LNCAP (cell line): Measurements from ENCODE around the gene TNS2.

Experiments used
- CTCF ChIP-seq: fragments of 450-650 bp; IDR thresholded peaks from 2 replicates; pipeline ENCODE4 v1.5.1; 2017; ENCODE audit warnings: mild to moderate bottlenecking

TNS2 gene

GRCh38 chr12:53067074-53067992 is 17.5 kb downstream of the TNS2 start:
- TF ChIP-seq CTCF = no peak

- TF ChIP-seq CTCF = no peak
Observed at GRCh38 chr12:53067993-53068770, 18.3 kb downstream of the TNS2 start.

GRCh38 chr12:53068811-53069585 is 19.1 kb downstream of the TNS2 start:
- no peak for TF ChIP-seq CTCF

- TF ChIP-seq CTCF = no peak
Observed at GRCh38 chr12:53069621-53070410, 20.0 kb downstream of the TNS2 start.

- no peak for TF ChIP-seq CTCF
Observed at GRCh38 chr12:53070877-53071492, 21.1 kb downstream of the TNS2 start.

- TF ChIP-seq CTCF = no peak
Observed at GRCh38 chr12:53071591-53072551, 22.0 kb downstream of the TNS2 start.
